ENCODE measurements around the gene AFF4.

Gene AFF4

GRCh38 chr5:132827943-132828673, 135.3 kb downstream of the AFF4 start:
- no peak for DNase-seq (ENCODE audit: low read depth)

- DNase-seq (ENCODE audit: low read depth), result no peak
Measured at GRCh38 chr5:132826424-132827082, 136.9 kb downstream of the AFF4 start.

- no peak for DNase-seq (ENCODE audit: low read depth)
Measured at GRCh38 chr5:132825834-132826391, 137.5 kb downstream of the AFF4 start.

All from stimulated activated CD8-positive, alpha-beta memory T cell treated with anti-CD3 and anti-CD28 coated beads, Interleukin-12 subunit alpha, Interleukin-12 subunit beta, amount 100 ng/mL, for 1 hour (primary cell).